ENCODE measurements around the gene BCAR1.
"Not testable (repeated sequence)": the region's sequence is repeated elsewhere in the genome, so short reads cannot be mapped to it uniquely, and the experiment has no call there.

- TF ChIP-seq, protein P1, sequence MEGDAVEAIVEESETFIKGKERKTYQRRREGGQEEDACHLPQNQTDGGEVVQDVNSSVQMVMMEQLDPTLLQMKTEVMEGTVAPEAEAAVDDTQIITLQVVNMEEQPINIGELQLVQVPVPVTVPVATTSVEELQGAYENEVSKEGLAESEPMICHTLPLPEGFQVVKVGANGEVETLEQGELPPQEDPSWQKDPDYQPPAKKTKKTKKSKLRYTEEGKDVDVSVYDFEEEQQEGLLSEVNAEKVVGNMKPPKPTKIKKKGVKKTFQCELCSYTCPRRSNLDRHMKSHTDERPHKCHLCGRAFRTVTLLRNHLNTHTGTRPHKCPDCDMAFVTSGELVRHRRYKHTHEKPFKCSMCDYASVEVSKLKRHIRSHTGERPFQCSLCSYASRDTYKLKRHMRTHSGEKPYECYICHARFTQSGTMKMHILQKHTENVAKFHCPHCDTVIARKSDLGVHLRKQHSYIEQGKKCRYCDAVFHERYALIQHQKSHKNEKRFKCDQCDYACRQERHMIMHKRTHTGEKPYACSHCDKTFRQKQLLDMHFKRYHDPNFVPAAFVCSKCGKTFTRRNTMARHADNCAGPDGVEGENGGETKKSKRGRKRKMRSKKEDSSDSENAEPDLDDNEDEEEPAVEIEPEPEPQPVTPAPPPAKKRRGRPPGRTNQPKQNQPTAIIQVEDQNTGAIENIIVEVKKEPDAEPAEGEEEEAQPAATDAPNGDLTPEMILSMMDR (IDR thresholded peaks at IDR 0.05) = not testable (repeated sequence)
- not testable (repeated sequence) for TF ChIP-seq EP300, POLR2A (IDR thresholded peaks at IDR 0.05)
Observed at GRCh38 chr16:75281009-75281408, 29.6 kb upstream of the BCAR1 start.
